K562 (cell line): ENCODE measurements around the gene DCUN1D4. TPM values are rescaled to one million over a fixed set of nuclear protein-coding genes. Genes with fewer than 3 reads are reported as not detected.

ENCODE experiments used
- ATAC-seq: fragments of 200-7000 bp; cut with Tn5 transposase; 3 replicates; pipeline ENCODE4 v1.9.1; 2020; ENCODE audit warnings: moderate library complexity
- BruUV-seq: library from RNA; stranded (reverse); fragments of 400-500 nt; replicated peaks from 2 replicates; lab custom pipeline; 2021; lab: Mats Ljungman, UMichigan
- CTCF ChIA-PET: fragments of 300-600 bp; formaldehyde crosslinking; extraction: SDS; loops from one replicate; lab custom pipeline; 2021; ENCODE audit warnings: low intra/inter-chr PET ratio; lab: Yijun Ruan, JAX
- POLR2A ChIA-PET: fragments of 300-600, 350-650 bp; sonication (Branson Sonifier 250); formaldehyde crosslinking; extraction: SDS; loops from one replicate; lab custom pipeline; 2021; ENCODE audit warnings: antibody characterized with exemption, inconsistent platforms; lab: Yijun Ruan, JAX
- DNase-seq, 4 experiments: peaks; one replicate each; pipeline versions ENCODE4 v3.0.0 to v3.0.0-alpha.2; 2011 to 2018; ENCODE audit warnings: low spot score in 3 of 4, mixed read lengths in 3 of 4; ENCODE audit errors: extremely low read depth in 1 of 4
- FAIRE-seq: peaks from 2 replicates; lab custom pipeline; 2011; peaks lifted over from hg19 to GRCh38; lab: Jason Lieb, UNC
- H2AFZ ChIP-seq: 2 replicates; pipeline ENCODE4 v1.6.0; 2011; ENCODE audit warnings: low read depth, low read length, control low read depth, inconsistent platforms
- H3K27ac ChIP-seq: fragments of 200-600 bp; 3 replicates; pipeline ENCODE4 v1.8.0; 2011; ENCODE audit warnings: low read depth, mild to moderate bottlenecking, control low read depth, inconsistent platforms, low read length, moderate library complexity, mixed read lengths; ENCODE audit errors: extremely low read depth
- H3K27me3 ChIP-seq, 2 experiments: fragments of 300-600 bp in 1 of 2; 2 replicates in 1 of 2; 3 replicates in 1 of 2; pipeline versions ENCODE4 v1.6.0 to v1.8.0; 2011; ENCODE audit warnings: inconsistent platforms in 2 of 2, low read length in 2 of 2, mild to moderate bottlenecking in 1 of 2, mixed read lengths in 1 of 2, moderate library complexity in 1 of 2; ENCODE audit not compliant: control insufficient read depth in 2 of 2, insufficient read depth in 2 of 2
- H3K36me3 ChIP-seq: fragments of 300-600 bp; 3 replicates; pipeline ENCODE4 v1.8.0; 2011; ENCODE audit warnings: mild to moderate bottlenecking, low read length, inconsistent platforms; ENCODE audit not compliant: control insufficient read depth, insufficient read depth
- H3K4me1 ChIP-seq, 2 experiments: fragments of 200-600 bp in 1 of 2; replicated peaks in 1 of 2; 2 replicates in 1 of 2; 3 replicates in 1 of 2; pipeline versions ENCODE4 v1.5.1 to v1.8.0; 2011; ENCODE audit warnings: inconsistent platforms in 2 of 2, low read length in 2 of 2, mild to moderate bottlenecking in 1 of 2, mixed read lengths in 1 of 2, moderate library complexity in 1 of 2; ENCODE audit not compliant: control insufficient read depth in 2 of 2, insufficient read depth in 2 of 2
- H3K4me2 ChIP-seq: 2 replicates; pipeline ENCODE4 v1.6.1; 2011; ENCODE audit warnings: low read length, control low read depth, inconsistent platforms, mixed read lengths; ENCODE audit not compliant: insufficient read depth
- H3K4me3 ChIP-seq: fragments of 200-600 bp; sonication (generic), shearing (Covaris generic); 2 replicates; pipeline ENCODE4 v1.5.1; 2016; ENCODE audit warnings: control low read depth, inconsistent platforms
- H3K79me2 ChIP-seq: fragments of 200-600 bp; 3 replicates; pipeline ENCODE4 v1.8.0; 2011; ENCODE audit warnings: low read length, inconsistent platforms; ENCODE audit not compliant: control insufficient read depth, insufficient read depth
- H3K9ac ChIP-seq, 2 experiments: 2 replicates each; pipeline versions ENCODE4 v1.6.0 to v1.6.1; 2011; ENCODE audit warnings: low read depth in 2 of 2, low read length in 2 of 2, control low read depth in 1 of 2, inconsistent platforms in 1 of 2, mild to moderate bottlenecking in 1 of 2, mixed read lengths in 1 of 2; ENCODE audit not compliant: insufficient read depth in 1 of 2
- H3K9me1 ChIP-seq: one replicate; pipeline ENCODE4 v1.6.0; 2011; ENCODE audit warnings: inconsistent platforms, mild to moderate bottlenecking, low read length, moderate library complexity; ENCODE audit not compliant: control insufficient read depth, insufficient read depth
- H3K9me3 ChIP-seq: replicated peaks from 2 replicates; pipeline ENCODE4 v1.5.1; 2011; ENCODE audit warnings: low read depth, low read length, inconsistent platforms; ENCODE audit not compliant: control insufficient read depth, insufficient read depth
- H4K20me1 ChIP-seq: replicated peaks from 2 replicates; pipeline ENCODE4 v1.6.1; 2011; ENCODE audit warnings: low read length, inconsistent platforms, mixed read lengths; ENCODE audit not compliant: control insufficient read depth, insufficient read depth
- ADNP ChIP-seq: fragments of 200-800 bp; sonication (Bioruptor generic); IDR thresholded peaks from 2 replicates; pipeline ENCODE4 v1.6.1; 2016; ENCODE audit warnings: missing genetic modification characterization, missing compliant biosample characterization
- DMBX1 ChIP-seq: fragments of 250-450 bp; sonication (Bioruptor Pico); IDR thresholded peaks from 2 replicates; pipeline ENCODE4 v1.8.0; 2022; ENCODE audit warnings: inconsistent platforms, mild to moderate bottlenecking, moderate library complexity, borderline replicate concordance
- HDGF ChIP-seq: fragments of 450-650 bp; IDR thresholded peaks from 2 replicates; pipeline ENCODE4 v1.6.1; 2016
- SRSF1 ChIP-seq: fragments of 200-400 bp; formaldehyde crosslinking; IDR thresholded peaks from 2 replicates; pipeline ENCODE4 v1.6.1; 2017; ENCODE audit warnings: mild to moderate bottlenecking, low read depth, low read length, moderate library complexity
- ZNF316 ChIP-seq: fragments of 450-650 bp; IDR thresholded peaks from 2 replicates; pipeline ENCODE4 v1.6.1; 2016
- WGBS: fragments of 100-300 bp; shearing (Covaris generic); methylation state at CpG from one replicate; pipeline ENCODE4 v1.1.6; 2016; ENCODE audit warnings: low coverage, mixed read lengths; ENCODE audit not compliant: insufficient coverage; ENCODE audit errors: missing lambda C conversion rate; 5-methylcytosine and 5-hydroxymethylcytosine counted together
- in situ Hi-C: fragments of 300-500 bp; cut with MboI; formaldehyde crosslinking; loops from 4 replicates; pipeline ENCODE4 v1.15.0; 2018; ENCODE audit warnings: inconsistent platforms, mixed read lengths
- intact Hi-C: fragments of 100-400 bp; cut with micrococcal nuclease; formaldehyde crosslinking; loops from 2 replicates; pipeline ENCODE4 v1.14.2; 2022
- polyA plus RNA-seq, 8 experiments: library from polyadenylated mRNA; depleted of rRNA in 4 of 8; stranded (reverse) in 5 of 8; unstranded in 3 of 8; fragments of >200 nt; fragmentation: Nextera tagmentation in 2 of 8; fragmentation: Illumina TruSeq in 1 of 8; extraction: Ambion mirVana in 2 of 8; extraction: Trizol in 1 of 8; gene quantifications; 2 replicates each; pipeline versions ENCODE4 v1.2.1 to v1.2.3, GENCODE V29; 2011 to 2014; ENCODE audit warnings: inconsistent platforms in 1 of 8, missing spikeins in 1 of 8
- total RNA-seq, 7 experiments: library from RNA; depleted of rRNA in 6 of 7; stranded (reverse); fragments of >200 nt in 6 of 7; fragmentation: Illumina TruSeq in 2 of 7; extraction: Trizol in 2 of 7; gene quantifications; 2 replicates each; pipeline versions ENCODE4 v1.2.1 to v1.2.3, GENCODE V29; 2011 to 2021; ENCODE audit warnings: low replicate concordance in 1 of 7
- TF ChIP-seq, protein P1 (sequence below), 3 experiments: fragments of 200-800 bp in 1 of 3; sonication (Bioruptor generic) in 1 of 3; sonication (generic) in 1 of 3; formaldehyde crosslinking in 1 of 3; IDR thresholded peaks; 2 replicates each; pipeline versions ENCODE4 v1.6.1 to v1.8.0; 2016 to 2022; ENCODE audit warnings: mild to moderate bottlenecking in 2 of 3, missing compliant biosample characterization in 2 of 3, missing genetic modification characterization in 2 of 3, missing genetic modification reagents in 1 of 3
- TF ChIP-seq, protein P2 (sequence below), 2 experiments: fragments of 200-800 bp in 1 of 2; sonication (Bioruptor generic) in 1 of 2; sonication (generic) in 1 of 2; formaldehyde crosslinking in 1 of 2; IDR thresholded peaks in 1 of 2; conservative IDR thresholded peaks in 1 of 2; 2 replicates each; pipeline versions ENCODE4 v1.5.0 to v1.6.1; 2016 to 2020; ENCODE audit warnings: missing compliant biosample characterization in 1 of 2, missing genetic modification characterization in 1 of 2, missing genetic modification reagents in 1 of 2
- TF ChIP-seq, protein P3 (sequence below): fragments of 450-650 bp; IDR thresholded peaks from 2 replicates; pipeline ENCODE4 v1.6.1; 2017; ENCODE audit warnings: mild to moderate bottlenecking, moderate library complexity

The DCUN1D4 gene
- total and polyA plus RNA-seq, 9 of the 15 experiments (the other 6 are each of a cell fraction or from before 2014, with no cell fraction given): 15.1 to 73.5 (median 23.0) TPM

- in situ Hi-C loops: no loop called here
- ChIA-PET CTCF (no interaction called here), POLR2A (no interaction called here)
- no TSS peak for BruUV-seq
- H3K9me1 ChIP-seq: no peaks in the 10 kb centered on the region
- H3K9me3 ChIP-seq: no peaks in the 10 kb centered on the region
- H3K9ac ChIP-seq: no peak overlapping the region
- no peak overlapping the region for H2AFZ ChIP-seq
- intact Hi-C loops: no loop called here
- H3K27me3 ChIP-seq: no peaks in the 10 kb centered on the region
- FAIRE-seq (no peak), DNase-seq (no peak), ATAC-seq (no peak)
- H3K4me3 ChIP-seq: no peak overlapping the region
- H3K27ac ChIP-seq: no peak overlapping the region
- H3K36me3 ChIP-seq: peaks cover 87% of the 10 kb centered on the region
- TF ChIP-seq, protein P1, sequence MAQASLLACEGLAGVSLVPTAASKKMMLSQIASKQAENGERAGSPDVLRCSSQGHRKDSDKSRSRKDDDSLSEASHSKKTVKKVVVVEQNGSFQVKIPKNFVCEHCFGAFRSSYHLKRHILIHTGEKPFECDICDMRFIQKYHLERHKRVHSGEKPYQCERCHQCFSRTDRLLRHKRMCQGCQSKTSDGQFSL (CRISPR knock-in tag; IDR thresholded peaks at IDR 0.05): no peak
- TF ChIP-seq, protein P1 (tag; IDR thresholded peaks at IDR 0.05): no peak
- TF ChIP-seq, protein P2, sequence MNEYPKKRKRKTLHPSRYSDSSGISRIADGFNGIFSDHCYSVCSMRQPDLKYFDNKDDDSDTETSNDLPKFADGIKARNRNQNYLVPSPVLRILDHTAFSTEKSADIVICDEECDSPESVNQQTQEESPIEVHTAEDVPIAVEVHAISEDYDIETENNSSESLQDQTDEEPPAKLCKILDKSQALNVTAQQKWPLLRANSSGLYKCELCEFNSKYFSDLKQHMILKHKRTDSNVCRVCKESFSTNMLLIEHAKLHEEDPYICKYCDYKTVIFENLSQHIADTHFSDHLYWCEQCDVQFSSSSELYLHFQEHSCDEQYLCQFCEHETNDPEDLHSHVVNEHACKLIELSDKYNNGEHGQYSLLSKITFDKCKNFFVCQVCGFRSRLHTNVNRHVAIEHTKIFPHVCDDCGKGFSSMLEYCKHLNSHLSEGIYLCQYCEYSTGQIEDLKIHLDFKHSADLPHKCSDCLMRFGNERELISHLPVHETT (CRISPR knock-in tag; conservative IDR thresholded peaks at IDR 0.05 in 1 of 2, IDR thresholded peaks at IDR 0.05 in 1 of 2): no peak
- TF ChIP-seq ADNP (tag) (no peak), ZNF316 (no peak), HDGF (no peak), SRSF1 (no peak), DMBX1 (no peak)
- TF ChIP-seq, protein P3, sequence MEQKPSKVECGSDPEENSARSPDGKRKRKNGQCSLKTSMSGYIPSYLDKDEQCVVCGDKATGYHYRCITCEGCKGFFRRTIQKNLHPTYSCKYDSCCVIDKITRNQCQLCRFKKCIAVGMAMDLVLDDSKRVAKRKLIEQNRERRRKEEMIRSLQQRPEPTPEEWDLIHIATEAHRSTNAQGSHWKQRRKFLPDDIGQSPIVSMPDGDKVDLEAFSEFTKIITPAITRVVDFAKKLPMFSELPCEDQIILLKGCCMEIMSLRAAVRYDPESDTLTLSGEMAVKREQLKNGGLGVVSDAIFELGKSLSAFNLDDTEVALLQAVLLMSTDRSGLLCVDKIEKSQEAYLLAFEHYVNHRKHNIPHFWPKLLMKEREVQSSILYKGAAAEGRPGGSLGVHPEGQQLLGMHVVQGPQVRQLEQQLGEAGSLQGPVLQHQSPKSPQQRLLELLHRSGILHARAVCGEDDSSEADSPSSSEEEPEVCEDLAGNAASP: no peak
- peaks cover 0 to 6% of the 10 kb centered on the region in 2 experiments; a peak in 1 of 5 replicates for H3K4me1 ChIP-seq
- 95% methylated on average over 14 of the region's 16 CpGs for WGBS
- H3K4me2 ChIP-seq: no peak overlapping the region
- H3K79me2 ChIP-seq: no peaks in the 10 kb centered on the region; the same call in 2 of the 3 replicates
- H4K20me1 ChIP-seq: no peaks in the 10 kb centered on the region; the same call in 1 of the 2 replicates
These were observed 24.9 kb downstream of the DCUN1D4 start for GRCh38 chr4:51867689-51868448.
